Mesodermal cell (in vitro differentiated cells): ENCODE results near the gene MRPL28.
"Not testable (repeated sequence)": the region's sequence is repeated elsewhere in the genome, so short reads cannot be mapped to it uniquely, and the experiment has no call there.

Experiments used
- H3K27ac ChIP-seq: 2 replicates; pipeline ENCODE4 v1.7.0; 2013; ENCODE audit warnings: mild to moderate bottlenecking, low read depth, low read length, moderate library complexity; ENCODE audit not compliant: severe bottlenecking
- H3K36me3 ChIP-seq: 2 replicates; pipeline ENCODE4 v1.7.1; 2013; ENCODE audit warnings: mild to moderate bottlenecking, low read length, moderate library complexity; ENCODE audit not compliant: control insufficient read depth, insufficient read depth
- H3K4me1 ChIP-seq: one replicate; pipeline ENCODE4 v1.7.1; 2013; ENCODE audit warnings: mild to moderate bottlenecking, low read length; ENCODE audit not compliant: insufficient read depth, control insufficient read depth, poor library complexity, severe bottlenecking
- H3K4me3 ChIP-seq: 2 replicates; pipeline ENCODE4 v1.7.0; 2013; ENCODE audit warnings: low read length, control low read depth, mild to moderate bottlenecking; ENCODE audit not compliant: insufficient read depth, poor library complexity, severe bottlenecking; ENCODE audit errors: extremely low read depth
- H3K9me3 ChIP-seq: 2 replicates; pipeline ENCODE4 v1.7.1; 2013; ENCODE audit warnings: mild to moderate bottlenecking, low read length, moderate library complexity; ENCODE audit not compliant: control insufficient read depth
- WGBS, 2 experiments: methylation state at CpG; one replicate each; pipeline ENCODE4 v1.1.5; 2013; ENCODE audit warnings: missing lambda C conversion rate in 2 of 2; ENCODE audit not compliant: insufficient coverage in 2 of 2; 5-methylcytosine and 5-hydroxymethylcytosine counted together

MRPL28 gene

DNA sequence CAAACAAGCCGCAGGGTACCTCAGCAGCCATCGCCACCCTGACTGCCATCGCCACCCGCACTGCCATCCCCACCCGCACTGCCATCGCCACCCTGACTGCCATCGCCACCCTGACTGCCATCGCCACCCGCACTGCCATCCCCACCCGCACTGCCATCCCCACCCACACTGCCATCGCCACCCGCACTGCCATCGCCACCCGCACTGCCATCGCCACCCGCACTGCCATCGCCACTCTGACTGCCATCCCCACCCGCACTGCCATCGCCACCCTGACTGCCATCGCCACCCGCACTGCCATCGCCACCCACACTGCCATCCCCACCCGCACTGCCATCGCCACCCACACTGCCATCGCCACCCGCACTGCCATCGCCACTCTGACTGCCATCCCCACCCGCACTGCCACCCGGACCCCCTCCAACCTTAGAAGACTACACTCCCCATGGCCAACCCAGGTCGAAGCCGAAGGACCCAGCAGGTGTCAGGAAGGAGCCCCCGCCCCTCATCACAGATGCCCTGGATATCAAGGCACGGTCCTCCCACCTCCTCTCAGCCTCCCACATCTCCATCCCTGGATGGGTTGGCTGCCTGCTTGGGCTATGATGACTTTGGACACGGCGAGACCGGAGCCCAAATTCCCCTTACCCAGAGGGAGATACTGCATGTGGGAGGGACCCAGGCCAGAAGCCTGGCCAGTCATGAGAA lies 7.9 kb upstream of the MRPL28 start:
- not testable (repeated sequence) for H3K9me3 ChIP-seq, H3K27ac ChIP-seq, H3K4me3 ChIP-seq
- Histone ChIP-seq H3K4me1 (peaks cover 11% of the 10 kb centered on the region), H3K36me3 (peaks cover 62% of the 10 kb centered on the region)
- WGBS, 2 experiments = 94% methylated on average over 17 to 21 of the region's 36 CpGs

DNA sequence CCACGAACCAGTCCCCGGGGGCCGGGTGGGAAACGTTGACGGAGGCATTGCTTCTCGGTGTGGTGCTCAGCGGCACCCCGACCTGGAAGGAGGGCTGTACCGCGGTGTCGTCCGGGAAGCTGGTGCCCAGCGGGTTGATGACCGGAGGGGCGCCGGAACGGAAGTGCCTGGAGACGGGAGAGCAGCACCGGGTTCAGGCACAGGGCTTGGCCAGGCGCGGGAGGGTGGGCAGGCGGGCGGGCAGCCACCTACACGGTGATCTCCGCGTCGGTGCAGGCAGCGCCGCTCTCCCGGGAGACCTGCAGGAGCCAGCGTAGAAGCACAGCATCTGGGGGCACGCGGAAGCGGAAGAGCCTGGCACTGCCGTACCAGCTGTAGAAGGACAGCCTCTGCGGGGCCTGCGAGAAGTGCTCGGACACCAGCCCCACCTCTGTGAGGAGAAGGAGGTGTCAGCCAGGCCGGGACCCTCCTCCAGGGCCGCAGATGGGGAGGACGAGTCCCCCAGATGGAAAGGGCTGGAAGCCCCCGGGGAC lies 7.1 kb upstream of the MRPL28 start:
- Histone ChIP-seq H3K4me1 (peaks cover 5% of the 10 kb centered on the region), H3K9me3 (no peaks in the 10 kb centered on the region), H3K27ac (no peak overlapping the region), H3K36me3 (peaks cover 69% of the 10 kb centered on the region), H3K4me3 (no peak overlapping the region)
- 92 to 94% methylated on average over 39 to 42 of the region's 42 CpGs for WGBS, 2 experiments

DNA sequence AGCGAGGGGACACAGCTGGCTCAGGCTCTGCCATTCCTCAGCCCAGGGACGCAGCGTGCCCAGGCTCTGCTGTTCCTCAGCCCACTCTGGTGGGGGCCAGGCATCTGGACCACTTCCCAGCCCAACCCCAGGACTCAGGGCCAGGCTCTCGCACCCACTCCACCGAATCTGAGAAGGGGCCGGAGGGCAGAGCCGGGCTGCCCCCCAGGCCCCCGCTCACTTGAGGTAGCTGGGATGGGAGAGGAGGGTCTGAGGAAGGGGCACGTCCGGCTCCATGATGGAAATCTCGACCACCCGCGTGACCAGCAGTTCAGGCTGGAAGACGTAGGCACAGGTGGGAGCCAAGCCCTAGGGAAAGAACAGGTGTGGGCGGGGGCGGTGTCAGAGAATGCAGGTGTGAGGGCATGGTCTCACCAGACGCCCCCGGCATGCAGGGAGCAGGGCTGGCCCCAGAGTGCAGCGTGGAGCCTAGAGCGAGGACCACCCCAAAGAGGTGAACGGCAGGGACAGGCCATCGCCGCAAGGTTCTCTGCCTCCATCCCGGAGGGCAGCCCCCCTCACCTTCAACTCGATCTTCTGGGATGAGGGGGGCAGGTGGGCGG lies 6.6 kb upstream of the MRPL28 start:
- Histone ChIP-seq H3K4me1 (peaks cover 5% of the 10 kb centered on the region), H3K9me3 (no peaks in the 10 kb centered on the region), H3K27ac (no peak overlapping the region), H3K4me3 (no peak overlapping the region), H3K36me3 (peaks cover 75% of the 10 kb centered on the region)
- 97 to 98% methylated on average over 23 to 26 of the region's 26 CpGs for WGBS, 2 experiments

DNA sequence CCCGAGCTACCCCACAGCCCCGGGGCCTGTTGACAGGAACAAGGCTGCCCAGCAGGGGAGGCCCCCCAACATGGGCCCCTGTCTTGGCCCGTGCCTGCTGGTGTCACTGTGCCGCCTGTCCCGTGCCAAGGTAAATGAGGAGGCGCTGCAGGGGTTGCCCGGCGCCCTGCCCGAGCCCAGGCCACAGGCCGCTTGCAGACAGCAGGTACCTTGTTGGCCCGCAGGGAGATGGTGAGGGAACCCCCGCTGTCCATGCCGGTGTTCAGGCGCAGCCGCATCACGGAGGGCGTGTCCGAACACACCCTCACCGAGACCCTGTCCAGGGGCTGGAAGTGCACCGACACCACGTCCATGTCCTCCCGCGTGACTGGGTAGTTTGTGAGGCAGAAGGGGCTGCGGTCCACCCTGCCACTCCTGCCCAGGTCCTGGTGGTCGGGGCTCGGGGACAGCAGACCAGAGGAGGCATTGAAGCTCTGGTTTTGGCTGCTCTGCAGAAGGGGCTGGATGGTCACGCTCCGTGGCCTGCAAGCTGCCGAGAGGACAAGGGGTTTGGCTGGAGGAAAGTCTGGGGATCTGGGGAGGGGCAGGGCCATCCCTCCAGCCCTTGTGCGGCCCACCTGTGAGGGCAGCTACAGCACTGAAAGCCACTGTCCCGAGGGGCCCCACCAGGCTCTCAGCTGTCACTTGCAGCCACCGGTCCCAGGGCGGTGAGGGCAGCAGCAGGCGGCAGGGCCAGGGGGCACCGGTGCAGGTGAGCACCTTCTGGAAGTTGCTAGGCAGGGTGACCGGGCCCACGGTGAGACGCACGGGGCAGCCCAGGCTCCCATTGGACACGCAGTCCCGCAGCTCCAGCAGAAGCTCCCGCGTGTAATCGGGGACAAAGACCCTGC lies 5.8 kb upstream of the MRPL28 start:
- Histone ChIP-seq H3K4me3 (no peak overlapping the region), H3K27ac (no peak overlapping the region), H3K9me3 (no peaks in the 10 kb centered on the region), H3K36me3 (peaks cover 82% of the 10 kb centered on the region), H3K4me1 (peaks cover 5% of the 10 kb centered on the region)
- 97% methylated on average over 40 to 43 of the region's 44 CpGs for WGBS, 2 experiments

DNA sequence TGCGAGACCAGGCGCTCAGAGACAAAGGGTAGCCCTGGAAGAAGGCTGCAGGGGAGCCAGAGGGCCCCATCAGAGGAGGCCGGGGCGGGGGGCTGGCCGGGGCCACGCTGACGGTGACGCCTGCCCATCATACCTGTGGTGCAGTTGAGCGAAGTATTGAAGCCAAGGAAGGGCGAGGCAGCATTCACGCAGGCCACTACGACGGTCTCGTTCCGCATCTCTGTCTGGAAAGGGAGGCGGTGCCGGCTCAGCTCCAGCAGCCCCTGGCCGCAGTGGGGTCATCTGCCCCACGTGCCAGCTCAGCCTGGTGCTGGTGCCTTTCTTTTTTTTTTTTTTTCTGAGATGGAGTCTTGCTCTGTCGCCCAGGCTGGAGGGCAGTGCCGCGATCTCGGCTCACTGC lies 4.9 kb upstream of the MRPL28 start:
- H3K4me1 ChIP-seq = peaks cover 4% of the 10 kb centered on the region
- peaks cover 83% of the 10 kb centered on the region for H3K36me3 ChIP-seq
- H3K4me3 ChIP-seq = no peak overlapping the region
- WGBS, 2 experiments = 94 to 95% methylated on average over 18 to 20 of the region's 23 CpGs
- no peaks in the 10 kb centered on the region for H3K9me3 ChIP-seq
- no peak overlapping the region for H3K27ac ChIP-seq

DNA sequence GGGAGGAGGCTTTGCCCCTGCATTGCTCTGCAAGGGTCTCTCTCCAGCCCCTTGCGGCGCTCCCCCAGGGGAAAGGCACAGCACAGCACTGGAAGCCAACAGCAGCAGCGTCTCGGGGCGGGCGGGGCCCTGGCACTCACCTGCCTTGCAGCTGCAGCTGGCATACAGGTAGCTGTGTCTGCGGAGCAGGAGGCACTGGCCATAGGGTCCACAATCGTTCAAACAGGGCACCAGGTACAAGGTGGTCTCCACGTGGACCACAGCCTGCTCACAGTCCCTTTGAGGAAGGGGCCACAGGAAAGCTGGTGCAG lies 4.2 kb upstream of the MRPL28 start:
- Histone ChIP-seq H3K36me3 (peaks cover 77% of the 10 kb centered on the region), H3K4me1 (peaks cover 8% of the 10 kb centered on the region), H3K4me3 (no peak overlapping the region), H3K27ac (no peak overlapping the region), H3K9me3 (no peaks in the 10 kb centered on the region)
- WGBS, 2 experiments = 95 to 100% methylated on average over 9 of the region's 9 CpGs

DNA sequence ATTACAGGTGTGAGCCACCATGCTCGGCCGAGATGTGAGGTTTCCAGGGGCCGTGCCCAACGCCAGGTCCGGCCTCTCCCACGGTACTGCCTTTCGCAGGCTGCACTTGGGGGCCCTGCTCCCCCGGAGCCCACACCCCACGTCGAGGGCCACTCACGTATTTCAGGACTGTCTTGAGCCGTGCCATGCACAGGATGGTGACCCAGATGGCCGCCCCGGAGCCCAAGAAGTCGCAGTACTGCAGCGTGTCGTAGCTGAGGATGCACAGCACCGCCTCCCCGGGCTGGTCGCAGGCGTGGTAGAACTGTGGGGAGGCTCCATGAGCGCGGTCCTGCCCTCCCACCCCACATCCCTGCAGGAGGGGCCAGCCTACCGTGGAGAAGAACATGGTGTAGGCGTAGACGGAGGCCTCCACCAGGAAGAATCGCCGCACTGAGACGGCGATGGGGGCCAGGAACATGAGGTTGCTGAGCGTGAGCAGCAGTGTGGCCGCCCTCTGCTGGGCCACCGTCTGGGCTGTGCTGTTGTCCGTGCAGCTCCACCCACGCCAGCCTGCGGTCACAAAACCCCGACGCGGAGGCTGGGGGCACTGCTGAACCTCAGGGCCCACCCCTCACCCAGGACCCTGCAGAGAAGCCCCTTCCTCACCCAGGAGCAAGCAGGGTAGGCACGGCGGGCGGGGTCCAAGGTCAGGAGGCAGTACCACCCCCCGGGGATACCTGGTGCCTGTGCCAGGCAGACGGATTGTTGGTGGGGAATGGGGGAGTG lies 3.7 kb upstream of the MRPL28 start:
- WGBS, 2 experiments = 95 to 96% methylated on average over 32 to 41 of the region's 44 CpGs
- H3K36me3 ChIP-seq = peaks cover 75% of the 10 kb centered on the region
- no peak overlapping the region for H3K27ac ChIP-seq

DNA sequence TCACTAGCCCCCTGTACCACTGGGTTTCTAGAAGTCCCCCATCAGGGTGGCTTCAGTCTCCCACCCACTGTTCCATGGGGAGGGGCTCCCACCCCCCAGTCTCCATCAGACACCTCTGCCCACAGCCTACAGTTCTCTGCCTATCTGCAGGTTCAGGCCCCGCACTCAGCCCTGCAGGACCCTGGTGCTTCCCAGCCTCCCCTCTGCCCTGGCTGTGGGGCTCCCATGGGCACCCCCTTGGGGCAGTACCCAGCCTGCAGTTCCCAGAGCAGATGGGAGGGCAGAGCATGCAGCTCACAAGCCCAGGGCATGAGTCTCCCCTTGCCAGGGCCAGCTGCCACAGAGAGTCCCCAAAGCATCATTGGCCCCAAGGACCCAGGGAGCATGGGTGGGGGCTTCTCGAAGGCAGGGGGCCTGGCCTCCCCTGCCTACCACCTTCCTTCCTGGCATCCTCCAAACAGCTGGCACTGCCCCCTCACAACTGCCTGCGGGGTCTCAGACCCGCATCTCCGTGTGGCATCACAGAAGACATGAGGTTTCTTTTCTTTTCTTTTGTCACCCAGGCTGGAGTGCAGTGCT lies 2.8 kb upstream of the MRPL28 start:
- Histone ChIP-seq H3K36me3 (peaks cover 79% of the 10 kb centered on the region), H3K4me3 (no peak overlapping the region), H3K9me3 (no peaks in the 10 kb centered on the region), H3K27ac (no peak overlapping the region), H3K4me1 (peaks cover 10% of the 10 kb centered on the region)
- 83 to 86% methylated on average over 5 of the region's 5 CpGs for WGBS, 2 experiments

More for the DNA sequence above, 3.7 kb upstream of the MRPL28 start:
- H3K9me3 ChIP-seq = no peaks in the 10 kb centered on the region
- H3K4me3 ChIP-seq = no peak overlapping the region
- peaks cover 10% of the 10 kb centered on the region for H3K4me1 ChIP-seq

DNA sequence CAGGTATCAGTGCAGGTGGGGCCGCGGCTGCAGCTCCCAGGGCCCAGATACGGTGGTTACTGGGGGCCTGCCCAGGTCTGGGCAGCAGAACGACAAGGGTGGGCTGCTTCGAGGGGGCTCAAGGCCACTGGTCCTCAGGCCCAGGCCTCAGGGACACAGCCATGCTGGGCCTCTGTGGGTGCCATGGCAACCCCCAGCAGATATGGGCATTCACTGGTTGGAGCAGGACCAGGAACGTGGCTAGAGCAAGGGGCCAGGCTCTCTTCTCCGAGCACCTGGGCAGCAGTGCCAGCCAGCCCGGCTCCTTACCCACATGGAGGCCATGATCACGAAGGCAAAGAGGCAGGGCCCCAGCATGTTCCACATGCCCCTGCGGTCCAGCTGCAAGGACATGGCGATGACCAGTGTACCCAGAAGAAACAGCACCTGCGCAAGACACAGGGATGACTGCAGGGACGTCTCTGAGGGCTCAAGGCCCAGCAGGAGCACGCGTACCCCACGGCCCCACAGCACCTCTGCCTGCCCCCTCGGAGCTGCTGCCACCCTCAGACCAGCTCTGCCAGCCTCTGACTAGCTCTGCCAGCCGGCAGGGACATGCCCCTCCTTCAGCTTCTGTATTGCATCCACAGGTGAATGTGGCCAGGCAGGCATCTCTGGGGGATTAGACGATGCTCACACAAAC lies 2.1 kb upstream of the MRPL28 start:
- 94 to 95% methylated on average over 18 to 19 of the region's 19 CpGs for WGBS, 2 experiments
- H3K36me3 ChIP-seq = peaks cover 82% of the 10 kb centered on the region
- H3K27ac ChIP-seq = no peak overlapping the region
- peaks cover 10% of the 10 kb centered on the region for H3K4me1 ChIP-seq
- H3K4me3 ChIP-seq = no peak overlapping the region
- no peaks in the 10 kb centered on the region for H3K9me3 ChIP-seq
